Caco-2 (cell line): ENCODE data around the gene HDGFL3. TPM values are rescaled to one million over a fixed set of nuclear protein-coding genes. Genes with fewer than 3 reads are reported as not detected.
"Not testable (repeated sequence)": the region's sequence is repeated elsewhere in the genome, so short reads cannot be mapped to it uniquely, and the experiment has no call there.

Experiments
- BruUV-seq: library from RNA; stranded (reverse); fragments of 400-500 nt; replicated peaks from 2 replicates; lab custom pipeline; 2021; lab: Mats Ljungman, UMichigan
- CTCF ChIA-PET: fragments of 300-600 bp; sonication (Branson Sonifier 250); formaldehyde crosslinking; loops from one replicate; lab custom pipeline; 2022; ENCODE audit warnings: antibody characterized with exemption; lab: Charles Lee
- POLR2A ChIA-PET: fragments of 300-600 bp; sonication (Branson Sonifier 250); formaldehyde crosslinking; loops from one replicate; lab custom pipeline; 2022; ENCODE audit warnings: antibody characterized with exemption; lab: Charles Lee
- DNase-seq, 2 experiments: peaks; one replicate each; pipeline versions ENCODE4 v3.0.0 to v3.0.0-alpha.2; 2020 to 2022
- H3K27me3 ChIP-seq: replicated peaks from 2 replicates; pipeline ENCODE4 v1.6.0; 2011; ENCODE audit warnings: low read length; ENCODE audit not compliant: control insufficient read depth, insufficient read depth
- H3K36me3 ChIP-seq: 2 replicates; pipeline ENCODE4 v1.5.1; 2011; ENCODE audit warnings: low read length; ENCODE audit not compliant: control insufficient read depth, insufficient read depth
- H3K4me1 ChIP-seq: fragments of 250-450 bp; sonication (Bioruptor Pico); 2 replicates; pipeline ENCODE4 v1.5.1; 2020; ENCODE audit warnings: mild to moderate bottlenecking
- H3K4me3 ChIP-seq: 2 replicates; pipeline ENCODE4 v1.5.1; 2011; ENCODE audit warnings: low read depth, mild to moderate bottlenecking, control low read depth, low read length
- H3K9me3 ChIP-seq: fragments of 250-450 bp; sonication (Bioruptor Pico); 2 replicates; pipeline ENCODE4 v1.5.1; 2020; ENCODE audit warnings: mild to moderate bottlenecking, moderate library complexity
- H3K27ac Mint-ChIP-seq: one replicate; pipeline ENCODE4 v1.8.0; 2022; ENCODE audit warnings: mixed read lengths; ENCODE audit not compliant: unreplicated experiment
- H3K27me3 Mint-ChIP-seq: one replicate; pipeline ENCODE4 v1.8.0; 2022; ENCODE audit warnings: mixed read lengths; ENCODE audit not compliant: insufficient read depth, unreplicated experiment
- H3K36me3 Mint-ChIP-seq: one replicate; pipeline ENCODE4 v1.8.0; 2022; ENCODE audit warnings: mild to moderate bottlenecking, mixed read lengths; ENCODE audit not compliant: insufficient read depth, unreplicated experiment
- H3K4me1 Mint-ChIP-seq: one replicate; pipeline ENCODE4 v1.8.0; 2022; ENCODE audit warnings: low read depth, mixed read lengths; ENCODE audit not compliant: unreplicated experiment
- H3K4me3 Mint-ChIP-seq: one replicate; pipeline ENCODE4 v1.8.0; 2022; ENCODE audit warnings: mild to moderate bottlenecking, moderate library complexity, mixed read lengths; ENCODE audit not compliant: unreplicated experiment
- H3K9me3 Mint-ChIP-seq: one replicate; pipeline ENCODE4 v1.8.0; 2022; ENCODE audit warnings: mixed read lengths; ENCODE audit not compliant: unreplicated experiment
- CTCF ChIP-seq, 2 experiments: fragments of 200-600 bp in 1 of 2; IDR thresholded peaks; 1 replicate in 1 of 2; 2 replicates in 1 of 2; pipeline versions ENCODE4 v1.5.1 to v1.8.0; 2011 to 2022; ENCODE audit warnings: antibody characterized with exemption in 1 of 2, control low read depth in 1 of 2, inconsistent platforms in 1 of 2, low read depth in 1 of 2, low read length in 1 of 2, mild to moderate bottlenecking in 1 of 2, moderate library complexity in 1 of 2; ENCODE audit not compliant: insufficient read depth in 1 of 2, severe bottlenecking in 1 of 2, unreplicated experiment in 1 of 2
- intact Hi-C: fragments of 100-400 bp; cut with micrococcal nuclease; formaldehyde crosslinking; loops from one replicate; pipeline ENCODE4 v1.10.0; 2022; ENCODE audit not compliant: unreplicated experiment
- total RNA-seq: library from RNA; stranded (reverse); gene quantifications from 2 replicates; pipeline ENCODE4 v1.2.3, GENCODE V29; 2022

The HDGFL3 gene
- total RNA-seq, 1 experiment from 2014 or later = 22.9 TPM

DNA sequence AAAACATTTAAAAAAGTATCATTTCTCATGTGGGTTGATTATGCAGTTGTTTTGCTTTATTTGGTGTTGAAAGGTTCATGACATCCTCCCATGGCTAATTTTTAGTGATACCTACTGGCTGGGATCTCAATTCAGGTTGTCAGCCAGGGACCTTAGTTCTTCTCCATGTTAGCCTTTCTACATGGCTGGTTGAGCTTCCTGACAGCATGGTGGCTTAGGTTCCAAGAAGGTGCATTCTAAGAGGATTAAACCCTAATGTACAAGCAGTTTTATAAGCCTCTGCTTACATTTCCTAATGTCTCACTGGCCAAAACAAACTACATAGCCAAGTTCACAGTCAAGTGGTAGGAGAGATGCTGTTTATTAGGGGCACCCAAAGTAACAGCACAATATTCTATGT is 109.5 kb downstream of the HDGFL3 start:
- CTCF ChIA-PET = no interaction called here

GRCh38 chr15:83094583-83094982 is 113.0 kb downstream of the HDGFL3 start:
- Histone ChIP-seq H3K4me3 (no peak overlapping the region), H3K9me3 (no peaks in the 10 kb centered on the region), H3K4me1 (no peaks in the 10 kb centered on the region), H3K27me3 (no peaks in the 10 kb centered on the region), H3K36me3 (no peaks in the 10 kb centered on the region)
- no peak overlapping the region for H3K27ac Mint-ChIP-seq
- TF ChIP-seq CTCF (IDR thresholded peaks at IDR 0.05; ENCODE audit: insufficient read depth in 1 of 2, low read depth in 1 of 2, low read length in 1 of 2, severe bottlenecking in 1 of 2, unreplicated experiment in 1 of 2) = no peak
- CTCF ChIA-PET = no interaction called here
- no peak overlapping the region for H3K4me3 Mint-ChIP-seq
- DNase-seq = no peak
- POLR2A ChIA-PET = no interaction called here
- no TSS peak for BruUV-seq
- intact Hi-C loops = no loop called here
- H3K27me3 Mint-ChIP-seq = peaks cover 12% of the 10 kb centered on the region
- H3K9me3 Mint-ChIP-seq = no peaks in the 10 kb centered on the region
- no peaks in the 10 kb centered on the region for H3K36me3 Mint-ChIP-seq
- H3K4me1 Mint-ChIP-seq = no peaks in the 10 kb centered on the region

More for the DNA sequence above, 109.5 kb downstream of the HDGFL3 start:
- POLR2A ChIA-PET = no interaction called here
- Histone ChIP-seq H3K36me3 (no peaks in the 10 kb centered on the region), H3K4me1 (no peaks in the 10 kb centered on the region), H3K27me3 (no peaks in the 10 kb centered on the region), H3K4me3 (no peak overlapping the region), H3K9me3 (no peaks in the 10 kb centered on the region)
- Mint-ChIP-seq H3K4me1 (no peaks in the 10 kb centered on the region), H3K36me3 (no peaks in the 10 kb centered on the region), H3K27ac (no peak overlapping the region), H3K4me3 (no peak overlapping the region), H3K9me3 (no peaks in the 10 kb centered on the region), H3K27me3 (peaks cover 28% of the 10 kb centered on the region)
- intact Hi-C loops = no loop called here
- no TSS peak for BruUV-seq
- no peak for TF ChIP-seq CTCF (IDR thresholded peaks at IDR 0.05; ENCODE audit: insufficient read depth in 1 of 2, low read depth in 1 of 2, low read length in 1 of 2, severe bottlenecking in 1 of 2, unreplicated experiment in 1 of 2)
- DNase-seq = no peak

DNA sequence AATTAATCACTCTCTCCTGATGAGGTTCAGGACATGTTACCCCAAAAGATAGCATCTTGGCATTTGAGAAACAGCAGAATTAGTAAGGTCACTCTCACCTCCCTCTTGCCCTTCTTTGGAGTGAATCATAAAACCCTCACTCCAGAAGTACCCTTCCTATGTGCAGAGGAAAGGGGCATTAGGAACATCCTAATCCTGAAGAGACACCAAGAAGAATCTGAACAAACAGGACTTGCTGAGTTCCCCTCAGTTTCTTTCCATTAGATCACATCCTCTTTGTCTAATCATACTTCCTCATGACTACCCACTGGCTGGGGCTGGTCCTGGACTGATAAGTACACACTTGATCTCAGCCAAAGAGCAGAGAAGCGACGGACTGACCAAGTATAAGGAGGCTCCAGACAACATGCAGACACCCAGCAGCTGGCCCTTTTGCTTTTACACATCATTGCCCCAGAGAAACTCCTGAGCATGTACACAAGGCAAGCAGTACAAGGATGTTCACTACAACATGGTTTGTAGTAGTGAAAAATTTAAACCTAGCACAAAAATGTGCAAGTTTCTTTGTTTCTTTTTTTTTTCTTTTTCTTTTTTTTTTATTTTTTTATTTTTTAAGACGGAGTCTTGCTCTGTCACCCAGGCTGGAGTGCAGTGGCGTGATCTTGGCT is 115.2 kb downstream of the HDGFL3 start:
- no peak overlapping the region for H3K4me3 Mint-ChIP-seq
- no peak overlapping the region for H3K27ac Mint-ChIP-seq
- Histone ChIP-seq H3K4me3 (no peak overlapping the region), H3K36me3 (no peaks in the 10 kb centered on the region), H3K9me3 (no peaks in the 10 kb centered on the region), H3K4me1 (no peaks in the 10 kb centered on the region), H3K27me3 (no peaks in the 10 kb centered on the region)
- no peaks in the 10 kb centered on the region for H3K4me1 Mint-ChIP-seq
- POLR2A ChIA-PET = no interaction called here
- no peaks in the 10 kb centered on the region for H3K9me3 Mint-ChIP-seq
- H3K36me3 Mint-ChIP-seq = no peaks in the 10 kb centered on the region
- no peak for DNase-seq
- peaks cover 16% of the 10 kb centered on the region for H3K27me3 Mint-ChIP-seq
- intact Hi-C loops = no loop called here
- BruUV-seq = no TSS peak
- CTCF ChIA-PET = no interaction called here
- TF ChIP-seq CTCF (IDR thresholded peaks at IDR 0.05; ENCODE audit: insufficient read depth in 1 of 2, low read depth in 1 of 2, low read length in 1 of 2, severe bottlenecking in 1 of 2, unreplicated experiment in 1 of 2) = no peak

- H3K36me3 Mint-ChIP-seq, H3K9me3 ChIP-seq, H3K27ac Mint-ChIP-seq, H3K27me3 ChIP-seq, H3K4me3 Mint-ChIP-seq, H3K9me3 Mint-ChIP-seq, intact Hi-C loops, BruUV-seq, DNase-seq, H3K36me3 ChIP-seq, H3K4me3 ChIP-seq, H3K4me1 ChIP-seq, POLR2A ChIA-PET, H3K4me1 Mint-ChIP-seq, CTCF ChIA-PET: not testable (repeated sequence)
- peaks cover 14% of the 10 kb centered on the region for H3K27me3 Mint-ChIP-seq
Measured at GRCh38 chr15:83091965-83092308, 115.7 kb downstream of the HDGFL3 start.
